ENCODE measurements around the gene ASF1B. TPM values are rescaled to one million over a fixed set of nuclear protein-coding genes. Genes with fewer than 3 reads are reported as not detected.
A peak's percentile ranks its signal among the peaks of the same experiment; 100 is the strongest.
"Not testable (repeated sequence)": the region's sequence is repeated elsewhere in the genome, so short reads cannot be mapped to it uniquely, and the experiment has no call there.

ASF1B gene
- total RNA-seq, 1 donor from 2014 or later, result 13.9 TPM

DNA sequence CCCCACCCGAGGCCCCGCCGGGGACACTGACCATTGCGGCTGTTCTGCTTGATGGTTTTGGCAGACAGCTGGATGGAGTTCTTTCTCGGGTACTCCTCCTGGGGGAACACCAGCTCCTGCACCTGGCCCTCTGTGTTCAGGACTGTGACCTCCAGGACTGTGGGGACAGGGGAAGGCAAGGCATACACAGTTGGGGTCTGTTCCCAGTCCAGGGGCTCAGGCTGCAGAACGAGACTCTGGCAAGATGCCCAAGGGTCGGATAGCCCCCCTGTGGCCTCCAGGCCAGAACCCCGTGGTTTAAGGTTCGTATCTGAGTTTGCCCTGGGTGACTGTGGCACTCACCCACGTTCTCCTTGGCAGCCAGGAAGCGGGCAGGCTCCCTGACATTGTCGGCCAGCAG lies 22.7 kb upstream of the ASF1B start:
- ATAC-seq, result no peak

DNA sequence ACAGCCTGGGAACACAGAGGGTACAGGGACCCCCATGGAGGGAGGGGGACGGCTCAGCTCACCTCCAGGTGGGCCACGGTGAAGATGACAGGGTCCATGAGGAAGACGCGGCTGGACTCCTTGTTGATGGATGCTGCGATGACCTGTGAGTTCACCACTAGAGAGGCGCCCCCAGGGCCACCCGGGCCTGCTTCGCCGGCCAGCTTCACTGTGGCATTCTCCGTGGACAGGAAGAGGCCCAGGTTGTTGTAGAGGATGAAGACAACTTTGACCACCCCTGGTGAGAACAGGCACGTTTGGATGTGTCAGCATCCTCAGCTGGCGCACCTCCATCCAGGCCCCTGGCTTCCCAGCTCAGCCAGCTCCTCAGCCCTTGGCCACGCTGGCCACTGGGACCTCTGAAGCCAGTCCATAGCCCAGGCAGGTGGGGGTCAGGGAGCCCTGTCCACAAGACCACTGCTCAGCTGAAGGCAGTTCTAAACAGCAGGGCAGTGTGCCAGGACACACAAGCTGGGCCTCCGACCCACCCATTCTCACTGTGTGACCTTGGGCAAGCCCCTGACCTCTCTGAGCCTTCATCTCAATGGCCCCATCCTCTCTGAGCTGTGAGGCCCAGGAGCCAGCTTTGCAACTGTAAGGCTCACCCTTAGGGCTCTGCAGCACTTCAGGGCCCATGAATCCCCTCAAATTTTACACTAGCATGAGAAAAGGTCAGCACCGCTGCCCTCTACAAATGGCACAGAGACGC lies 22.1 kb upstream of the ASF1B start:
- no peak for ATAC-seq

DNA sequence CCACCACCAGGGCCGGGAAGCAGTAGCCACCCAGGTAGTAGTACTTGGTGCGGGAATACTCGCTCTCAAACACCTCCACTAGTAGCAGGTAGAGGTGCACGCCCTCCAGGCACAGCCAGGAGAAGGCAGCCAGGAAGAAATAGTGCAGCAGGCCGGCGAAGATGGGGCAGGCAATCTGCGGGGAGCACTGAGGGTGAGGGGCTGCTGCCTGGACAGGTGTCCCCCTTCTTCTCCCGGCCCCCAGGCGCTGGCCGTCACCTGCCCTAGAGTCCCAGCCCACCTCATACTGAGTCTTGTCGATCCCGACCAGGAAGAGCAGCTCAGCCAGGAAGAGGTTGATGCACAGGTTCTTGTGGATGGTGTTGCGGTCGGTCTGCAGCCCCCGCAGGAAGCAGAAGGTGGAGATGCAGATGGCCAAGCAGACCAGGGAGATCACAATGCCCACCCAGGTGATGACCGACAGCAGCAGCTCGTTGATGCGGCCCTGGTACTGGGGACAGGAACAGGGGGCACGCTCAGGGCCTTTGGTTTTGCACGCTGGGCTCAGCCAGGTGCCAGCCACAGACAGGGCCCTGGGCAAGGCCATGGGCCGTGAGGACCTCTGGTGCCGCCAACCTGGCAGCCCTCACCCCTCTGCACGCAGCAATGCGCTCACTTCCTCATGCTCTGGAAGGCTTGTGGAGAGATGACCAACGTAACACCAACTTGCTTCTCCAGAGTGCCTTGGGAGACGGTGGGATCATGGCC lies 20.8 kb upstream of the ASF1B start:
- ATAC-seq, result no peak

DNA sequence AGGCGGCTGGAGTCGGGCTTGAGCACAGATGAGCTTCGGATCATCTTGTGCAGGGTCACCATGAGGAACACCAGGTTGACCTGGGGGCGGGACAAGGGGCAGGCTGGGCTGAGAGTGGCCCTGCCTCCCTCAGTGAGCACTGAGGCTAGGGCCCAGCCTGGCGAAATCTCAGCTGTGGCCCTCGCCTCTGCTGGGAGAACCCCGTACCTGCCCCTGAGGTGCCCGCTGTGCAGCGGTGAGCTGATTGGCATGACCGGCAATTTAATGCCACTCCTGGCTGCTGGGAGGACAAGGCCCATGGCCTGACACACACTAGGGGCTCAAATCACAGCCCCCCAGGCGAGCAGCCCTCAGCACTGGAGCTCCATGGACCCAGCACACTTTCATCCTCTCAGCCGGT lies 19.7 kb upstream of the ASF1B start:
- ATAC-seq, result no peak

DNA sequence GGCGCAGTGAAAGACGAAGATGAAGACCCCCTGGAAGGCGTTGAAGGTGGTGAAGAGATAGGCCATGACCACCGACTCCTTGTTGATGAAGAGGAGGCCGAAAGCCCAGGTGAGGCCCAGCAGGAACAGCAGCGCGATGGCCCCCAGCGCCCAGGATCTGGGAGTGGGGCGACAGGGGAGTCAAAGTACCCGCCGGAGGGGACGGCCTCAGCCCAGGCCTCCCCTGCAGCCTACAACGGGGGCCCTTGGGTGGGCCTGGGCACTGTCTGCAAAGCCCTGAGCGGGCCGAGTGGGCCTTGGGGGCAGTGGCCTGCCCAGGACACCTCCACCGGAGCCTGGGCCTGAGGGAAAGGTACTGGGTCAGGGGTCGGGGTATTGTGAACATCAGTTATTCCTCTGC lies 19.0 kb upstream of the ASF1B start:
- no peak for ATAC-seq

DNA sequence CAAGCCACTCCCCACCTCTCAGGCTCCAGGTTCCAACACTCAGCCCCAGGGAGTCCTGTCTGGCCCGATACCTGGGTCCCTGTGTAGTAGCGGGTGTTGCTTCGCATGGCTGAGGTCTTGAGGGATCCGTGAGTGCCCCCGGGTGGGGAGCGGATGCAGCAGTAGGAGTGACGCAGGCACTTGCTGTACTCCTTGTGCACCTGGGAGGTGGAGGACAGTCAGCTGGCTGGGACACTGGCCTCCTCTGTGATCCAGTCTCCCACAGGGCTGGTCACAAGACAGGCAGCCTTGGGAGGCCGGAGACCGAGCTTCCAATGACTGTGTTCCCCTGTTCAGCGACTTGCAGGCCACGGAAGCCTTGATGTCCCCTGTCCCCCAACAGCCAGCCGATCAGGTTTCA lies 16.3 kb upstream of the ASF1B start:
- no peak for ATAC-seq

DNA sequence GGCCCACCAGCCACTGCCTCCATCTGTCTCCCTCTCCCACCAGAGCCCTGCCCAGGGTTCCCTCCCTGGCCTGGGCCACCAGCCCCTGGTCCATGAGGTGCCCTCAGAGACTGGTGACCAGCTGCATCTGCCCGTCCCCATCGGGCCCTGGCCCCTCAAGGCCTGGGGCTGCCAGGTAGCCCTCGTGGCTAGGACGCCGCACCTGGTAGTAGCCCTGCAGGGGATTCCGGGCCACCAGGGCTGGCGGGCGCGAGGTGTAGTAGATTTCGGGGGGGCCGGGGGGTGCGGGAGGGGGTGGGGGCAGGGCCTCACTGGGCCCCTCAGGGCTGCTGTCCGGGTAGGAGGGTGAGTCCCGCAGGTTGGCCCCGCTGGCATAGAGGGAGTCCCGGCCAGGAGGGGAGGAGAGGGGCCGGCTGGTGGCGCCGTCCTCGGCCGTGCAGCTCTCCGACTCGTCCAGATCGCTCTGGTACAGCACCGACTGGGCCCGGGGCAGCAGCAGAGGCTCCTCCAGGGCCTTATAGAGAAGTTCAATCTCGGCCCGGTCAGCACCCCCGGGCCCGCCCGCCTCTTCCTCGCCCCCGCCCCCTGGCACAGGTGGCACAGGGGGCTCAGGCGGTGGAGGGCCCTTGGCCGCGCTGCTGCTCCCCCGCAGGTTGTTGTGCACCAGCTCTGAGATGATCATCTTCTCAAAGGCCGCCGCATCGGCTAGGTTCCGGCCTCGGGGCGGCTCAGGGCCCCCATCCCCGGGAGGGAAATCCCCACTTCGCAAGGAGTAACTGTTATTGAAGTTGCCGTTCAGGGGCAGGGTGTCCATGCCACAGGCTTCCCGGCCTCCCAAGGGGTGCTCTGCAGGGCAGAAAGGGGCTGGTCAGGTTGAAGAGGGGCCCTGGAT lies 14.6 kb upstream of the ASF1B start:
- no peak for ATAC-seq

DNA sequence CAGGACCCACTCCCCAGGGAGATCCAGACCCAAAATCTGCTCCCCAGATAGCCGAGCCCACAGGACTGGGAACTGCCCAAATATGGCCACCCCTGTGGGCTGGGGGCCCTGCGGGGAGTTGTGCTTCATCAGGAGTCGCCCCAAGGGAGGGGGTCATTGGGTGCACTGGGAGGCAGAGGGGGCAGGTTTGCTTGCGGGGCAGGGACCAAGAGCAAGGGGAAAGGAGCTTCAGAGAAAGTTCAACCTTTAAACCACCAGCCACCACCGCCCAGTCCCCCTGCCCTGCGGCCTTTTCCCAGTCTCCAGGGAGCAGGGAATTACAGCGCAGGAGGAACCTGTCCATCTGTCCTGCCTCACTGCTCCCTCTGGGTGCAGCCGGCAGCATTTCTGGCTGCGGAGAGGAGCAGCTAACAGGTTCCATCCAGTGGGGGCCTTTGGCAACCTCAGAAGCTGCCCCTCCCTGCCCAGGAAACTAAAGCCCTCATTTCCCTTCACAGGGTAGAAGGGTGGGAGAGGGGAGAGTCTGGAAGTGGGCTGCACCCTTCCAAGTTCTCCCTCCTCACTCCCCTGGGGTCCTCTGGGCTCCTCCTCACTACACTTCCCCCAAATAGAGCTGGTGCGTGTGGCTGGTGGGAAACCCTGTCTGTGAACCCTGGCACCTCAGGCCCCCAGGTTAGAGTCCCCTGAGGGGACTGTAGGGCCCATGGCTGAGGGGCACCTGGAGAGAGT lies 13.8 kb upstream of the ASF1B start:
- ATAC-seq, result no peak

DNA sequence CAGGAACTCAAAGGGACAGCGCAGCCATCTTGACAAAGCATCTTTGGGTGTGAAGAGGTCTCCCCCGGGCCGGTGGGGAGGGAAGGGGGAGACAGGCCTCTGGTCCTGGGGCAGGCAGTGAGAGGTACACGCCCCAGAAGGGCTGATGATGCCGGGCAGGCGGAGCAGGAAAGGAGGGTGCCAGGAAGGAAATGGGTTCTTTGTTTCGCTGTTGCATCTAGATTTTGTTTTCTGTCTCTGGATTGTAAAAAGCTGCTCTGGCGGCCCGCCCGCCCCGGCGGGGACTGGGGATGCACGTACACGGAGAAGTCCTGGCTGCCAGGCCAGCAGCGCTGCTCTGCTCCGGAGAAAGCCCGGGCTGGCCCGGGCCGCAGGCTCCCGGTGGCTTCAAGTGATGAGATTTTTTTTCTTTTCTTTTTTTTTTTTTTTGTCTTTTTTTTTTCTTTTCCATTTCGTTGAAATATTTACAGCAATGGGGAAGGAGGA lies 13.2 kb upstream of the ASF1B start:
- ATAC-seq, result peak; percentile 59

DNA sequence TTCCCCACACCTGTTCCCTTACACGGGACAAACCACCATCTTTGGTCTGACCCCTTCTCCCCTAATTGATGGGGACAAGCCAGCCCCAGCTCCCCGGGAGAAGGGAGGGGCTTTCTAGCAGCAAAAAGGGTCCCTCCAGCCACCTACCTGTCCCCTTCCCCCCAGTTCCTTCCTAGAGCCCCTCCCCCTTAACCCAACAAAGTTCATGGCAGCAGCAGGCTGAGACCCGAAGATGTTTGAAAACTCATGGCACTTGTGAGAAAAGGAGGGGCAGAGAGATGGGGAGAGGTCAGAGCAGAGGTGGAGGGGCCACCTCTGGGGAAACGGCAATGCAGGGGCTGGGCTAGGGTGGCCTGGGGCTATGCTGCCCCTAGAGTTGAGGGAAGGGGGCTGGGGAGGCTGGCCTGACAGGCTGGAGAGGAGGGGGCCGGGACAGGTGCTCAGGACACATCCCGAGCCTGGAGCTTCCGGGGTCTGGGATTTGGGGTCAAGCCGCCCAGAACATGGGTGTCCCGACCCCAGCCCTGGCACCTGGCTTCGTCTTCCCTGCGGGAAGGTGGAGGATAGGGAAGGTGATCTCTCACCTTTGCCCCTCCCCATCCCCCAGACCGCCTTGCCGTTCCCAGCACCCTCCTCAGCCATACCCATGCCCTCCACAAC lies 12.5 kb upstream of the ASF1B start:
- ATAC-seq, result peak; percentile 5

DNA sequence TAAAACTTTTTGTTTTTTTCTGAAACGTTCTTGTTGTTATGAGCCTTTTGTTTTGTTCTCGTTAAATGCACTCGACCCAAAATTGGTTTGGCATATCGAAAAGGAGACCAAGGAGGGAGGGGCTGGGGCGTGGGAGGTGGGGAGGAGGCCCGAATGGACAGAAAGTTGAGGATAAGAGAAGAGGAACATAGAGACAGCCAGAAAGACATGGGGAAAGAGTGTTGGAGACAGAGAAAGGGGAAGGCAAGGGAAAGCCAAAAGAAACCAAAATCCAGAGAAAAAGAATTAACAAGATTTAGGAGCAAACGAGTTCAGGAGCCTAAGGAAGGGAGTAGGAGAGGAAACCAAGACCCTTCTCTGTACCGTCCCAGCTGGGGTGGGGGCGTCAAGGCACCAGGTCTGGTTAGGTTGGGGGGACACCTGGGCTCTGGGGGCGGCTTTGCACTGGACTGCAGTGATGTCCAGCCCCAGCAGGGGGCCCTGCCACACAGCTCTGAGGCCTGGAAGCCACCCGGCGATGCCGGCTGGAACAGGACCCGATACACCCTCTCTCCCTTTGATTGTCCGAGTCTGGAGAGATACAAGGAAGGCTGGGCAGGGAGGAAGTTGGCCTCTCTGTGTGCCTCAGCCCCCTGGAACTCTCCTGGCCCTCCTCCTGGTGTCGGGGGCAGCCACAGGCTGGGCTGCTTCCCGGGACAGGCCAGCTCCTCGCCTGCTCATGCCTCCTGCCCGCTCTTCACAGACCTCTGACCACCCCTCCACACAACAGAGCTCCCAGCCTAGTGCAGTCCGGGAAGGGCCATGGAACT lies 11.6 kb upstream of the ASF1B start:
- ATAC-seq, result peak; percentile 63

DNA sequence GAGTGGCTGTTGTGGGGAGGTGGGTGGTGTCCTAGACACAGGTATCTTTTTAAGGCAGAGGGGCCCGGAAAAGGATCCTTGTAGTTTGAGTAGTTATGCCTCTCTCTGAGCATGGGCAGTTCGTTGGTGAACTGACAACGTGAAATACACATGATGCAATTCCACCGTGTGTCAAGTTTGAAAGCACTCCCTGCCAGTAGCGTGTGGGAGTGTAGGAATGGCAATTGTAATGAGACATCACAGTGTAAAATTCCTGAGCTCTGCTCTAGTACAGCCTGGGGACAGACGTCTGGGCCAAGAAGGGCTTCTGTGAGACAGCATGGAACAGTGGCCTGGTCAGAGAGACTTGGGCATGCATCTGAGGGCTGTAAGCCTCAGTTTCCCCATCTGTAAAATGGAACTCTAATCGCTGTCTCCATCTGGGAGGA lies 10.4 kb upstream of the ASF1B start:
- peak; percentile 19 for ATAC-seq

DNA sequence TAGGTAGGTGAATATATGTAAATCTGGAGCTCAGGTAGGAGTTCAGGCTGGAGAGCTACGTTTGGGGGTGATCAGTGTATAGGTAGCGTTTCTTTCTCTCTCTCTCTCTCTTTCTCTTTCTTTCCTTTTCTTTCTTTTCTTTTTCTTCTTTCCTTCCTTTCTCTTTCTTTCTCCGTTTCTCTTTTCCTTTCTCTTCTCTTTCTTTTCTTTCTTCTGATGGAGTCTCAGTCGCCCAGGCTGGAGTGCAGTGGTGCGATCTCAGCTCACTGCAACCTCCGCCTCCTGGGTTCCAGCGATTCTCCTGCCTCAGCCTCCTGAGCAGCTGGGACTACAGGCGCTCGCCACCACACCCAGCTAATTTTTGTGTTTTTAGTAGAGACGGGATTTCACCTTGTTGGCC lies 9.8 kb upstream of the ASF1B start:
- not testable (repeated sequence) for ATAC-seq

DNA sequence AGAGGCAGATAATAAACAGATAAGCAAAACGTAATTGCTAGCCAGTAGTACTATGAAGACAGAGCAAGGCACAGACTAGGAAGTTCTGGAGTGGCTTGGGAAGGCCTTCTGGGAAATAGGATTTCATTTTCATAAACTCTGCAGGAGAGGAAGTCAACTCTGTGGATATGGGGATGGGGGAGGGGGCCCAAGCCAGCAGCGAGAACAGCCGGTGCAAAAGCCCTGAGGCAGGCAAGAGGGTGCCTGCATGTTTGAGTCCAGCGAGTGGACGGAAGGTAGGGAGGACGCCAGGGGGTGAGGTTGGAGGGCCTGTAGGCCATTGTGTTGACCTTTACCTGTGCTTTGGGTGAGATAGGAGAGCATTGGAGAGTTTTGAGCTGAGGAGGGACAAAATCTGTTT lies 9.0 kb upstream of the ASF1B start:
- ATAC-seq, result no peak

DNA sequence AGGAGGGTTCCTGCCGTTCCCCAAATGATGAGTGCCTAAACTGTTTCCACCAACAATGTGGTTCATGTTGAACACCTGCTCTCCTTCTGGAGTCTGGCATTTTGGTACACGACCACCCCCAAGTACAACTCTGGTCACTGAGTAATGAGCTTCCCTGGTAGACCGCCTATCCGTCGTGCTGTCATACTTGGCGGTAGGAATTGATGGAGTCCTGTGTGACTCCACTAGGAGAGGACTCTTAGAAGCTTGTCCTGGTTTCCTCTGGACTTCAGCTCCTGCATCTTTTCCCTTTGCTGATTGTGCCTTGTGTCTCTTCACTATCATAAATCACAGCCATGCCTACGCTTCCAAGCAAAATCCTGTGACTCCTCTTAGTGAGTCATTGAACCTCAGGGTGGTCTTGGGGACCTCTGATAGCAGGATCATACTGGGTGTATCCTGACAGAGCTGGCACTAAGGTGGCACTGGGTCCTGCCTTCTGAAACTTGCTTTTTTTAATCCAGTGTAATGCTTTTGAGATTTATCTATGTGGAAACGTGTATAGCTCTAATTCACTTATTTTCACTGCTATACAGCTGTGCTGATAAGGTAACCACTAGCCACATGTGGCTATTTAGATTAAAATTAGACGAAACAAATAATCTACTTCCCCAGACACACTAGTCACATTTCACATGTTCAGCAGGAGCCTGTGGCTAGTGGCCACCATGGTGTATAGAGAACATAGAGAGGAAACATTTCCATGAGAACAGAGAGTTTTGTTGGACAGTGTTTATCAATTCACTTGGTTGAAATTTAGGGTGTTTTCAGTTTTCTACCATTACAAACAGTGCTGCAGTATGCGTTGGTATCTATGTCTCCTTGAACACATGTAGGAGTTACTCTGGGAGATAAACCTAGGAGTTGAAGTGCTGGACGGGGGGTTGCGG lies 6.1 kb upstream of the ASF1B start:
- no peak for ATAC-seq

DNA sequence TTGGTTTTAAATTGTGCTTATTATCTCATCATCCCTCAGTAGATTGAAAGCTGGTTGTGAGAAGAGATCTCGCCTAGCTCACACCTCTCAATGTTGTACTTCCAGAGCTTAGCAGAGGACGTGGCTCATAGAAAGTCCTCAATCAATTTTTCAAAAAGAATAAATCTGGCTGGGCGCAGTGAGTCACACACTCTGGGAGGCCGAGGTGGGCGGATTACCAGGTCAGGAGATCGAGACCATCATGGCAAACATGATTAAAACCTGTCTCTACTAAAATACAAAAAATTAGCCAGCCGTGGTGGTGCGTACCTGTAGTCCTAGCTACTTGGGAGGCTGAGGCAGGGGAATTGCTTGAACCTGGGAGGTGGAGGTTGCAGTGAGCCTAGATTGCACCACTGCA lies 4.7 kb upstream of the ASF1B start:
- ATAC-seq, result no peak

DNA sequence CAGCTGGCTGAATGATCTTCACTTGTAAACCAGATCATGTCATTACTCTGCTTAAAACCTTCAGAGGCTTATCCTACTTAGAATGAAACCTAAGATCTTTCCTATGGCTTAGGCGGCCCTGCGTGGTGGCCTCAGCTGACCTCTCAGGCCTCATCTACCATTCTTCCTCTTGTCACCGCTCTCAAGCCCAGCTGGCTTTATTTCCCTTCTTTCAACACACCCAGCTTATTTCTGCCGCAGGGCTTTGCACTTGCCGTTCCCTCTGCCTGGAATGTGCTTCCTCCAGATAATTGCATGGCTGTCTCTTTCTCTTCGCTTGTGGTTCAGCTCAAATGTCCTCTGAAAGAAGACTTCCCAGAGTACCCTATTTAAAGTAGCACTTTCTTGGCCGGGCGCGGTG lies 3.6 kb upstream of the ASF1B start:
- no peak for ATAC-seq

DNA sequence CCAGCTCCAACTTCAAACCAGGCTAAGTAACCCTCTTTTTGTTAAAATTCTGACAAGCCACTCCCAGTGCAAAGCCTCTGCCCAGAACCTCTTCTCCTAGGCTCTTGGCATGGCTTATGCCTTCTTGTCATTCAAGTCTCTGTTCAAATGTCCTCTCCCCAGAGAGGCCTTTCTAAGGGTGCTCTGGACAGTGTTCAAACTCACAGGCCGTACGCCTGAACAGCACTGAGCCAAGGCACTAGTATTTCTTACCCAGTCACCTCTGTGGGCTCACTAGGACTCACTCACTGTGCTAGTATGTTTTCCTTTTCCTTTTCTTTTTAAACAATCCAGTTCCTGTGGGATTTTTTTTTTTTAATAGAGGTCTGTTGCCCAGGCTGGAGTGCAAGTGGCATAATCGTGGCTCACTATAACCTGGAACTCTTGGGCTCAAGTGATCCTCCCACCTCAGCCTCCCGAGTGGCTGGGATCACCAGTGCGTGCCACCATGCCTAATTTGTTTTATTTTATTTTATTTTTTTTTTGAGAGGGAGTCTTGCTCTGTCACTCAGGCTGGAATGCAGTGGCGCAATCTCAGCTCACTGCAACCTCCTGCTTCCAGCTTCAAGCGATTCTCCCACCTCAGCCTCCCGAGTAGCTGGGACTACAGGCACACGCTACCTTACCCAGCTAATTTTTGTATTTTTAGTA lies 2.3 kb upstream of the ASF1B start:
- ATAC-seq, result no peak

DNA sequence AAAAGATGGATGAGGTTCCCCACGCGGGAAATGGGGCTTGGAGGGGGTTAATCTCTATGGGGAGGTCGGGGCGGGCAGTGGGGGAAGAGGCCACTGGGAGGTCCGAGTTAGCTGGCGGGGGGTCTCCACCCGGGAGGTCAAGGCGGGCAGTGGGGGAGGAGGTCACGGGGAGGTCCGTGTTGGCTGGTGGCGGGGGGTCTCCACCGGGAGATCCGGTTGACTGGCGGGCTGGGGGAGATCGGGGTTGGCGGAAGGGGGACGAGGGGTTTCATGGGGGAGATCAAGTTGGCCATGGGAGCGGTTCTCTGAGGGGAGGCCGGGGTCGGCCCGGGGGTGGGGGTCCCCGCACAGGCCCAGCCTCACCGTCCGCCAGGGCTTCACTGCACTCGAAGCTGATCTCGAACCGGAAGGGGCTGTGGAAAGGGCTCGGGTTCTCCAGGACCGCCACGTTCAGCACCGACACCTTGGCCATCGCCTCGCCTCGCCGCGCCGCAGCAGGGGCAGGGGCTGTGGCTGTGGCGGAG lies 342 bp downstream of the ASF1B start:
- no peak for ATAC-seq
